Activated naive CD8-positive, alpha-beta T cell treated with anti-CD3 and anti-CD28 coated beads, Interleukin-2, amount 10 ng/mL, durations not matched to agents 7 days and 5 days (primary cell): ENCODE data around the gene RPUSD4. TPM values are rescaled to one million over a fixed set of nuclear protein-coding genes. Genes with fewer than 3 reads are reported as not detected.

Source experiments
- ATAC-seq: fragments of 150-1000 bp; cut with Tn5 transposase; one replicate; pipeline ENCODE4 v1.10.0; 2021; ENCODE audit warnings: low read depth, moderate library complexity
- POLR2A ChIA-PET: fragments of 350-600 bp; sonication (Branson Sonifier 250); formaldehyde crosslinking; loops from one replicate; lab custom pipeline; 2021; ENCODE audit warnings: antibody characterized with exemption; lab: Charles Lee
- DNase-seq: peaks from one replicate; pipeline ENCODE4 v3.0.0; 2021
- H3K27ac Mint-ChIP-seq: one replicate; pipeline ENCODE4 v1.8.0; 2022; ENCODE audit warnings: mild to moderate bottlenecking, mixed read lengths
- H3K27me3 Mint-ChIP-seq: one replicate; pipeline ENCODE4 v1.8.0; 2022; ENCODE audit warnings: mild to moderate bottlenecking, moderate library complexity, mixed read lengths
- H3K36me3 Mint-ChIP-seq: one replicate; pipeline ENCODE4 v1.8.0; 2021; ENCODE audit warnings: mild to moderate bottlenecking, mixed read lengths
- H3K4me1 Mint-ChIP-seq: one replicate; pipeline ENCODE4 v1.8.0; 2021; ENCODE audit warnings: mixed read lengths
- H3K4me3 Mint-ChIP-seq: one replicate; pipeline ENCODE4 v1.8.0; 2022; ENCODE audit warnings: mild to moderate bottlenecking, moderate library complexity, mixed read lengths
- H3K9me3 Mint-ChIP-seq: one replicate; pipeline ENCODE4 v1.8.0; 2021; ENCODE audit warnings: mixed read lengths
- total RNA-seq, 2 experiments: library from RNA; stranded (reverse); gene quantifications; one replicate each; pipeline ENCODE4 v1.2.3, GENCODE V29; 2021

The RPUSD4 gene
- total RNA-seq, 2 experiments from 2014 or later = 31.6 to 33.8 TPM

GRCh38 chr11:126154691-126155090 lies 56.8 kb downstream of the RPUSD4 start:
- DNase-seq (no peak), ATAC-seq (no peak)
- Mint-ChIP-seq H3K9me3 (peaks cover 2% of the 10 kb centered on the region), H3K4me3 (no peak overlapping the region), H3K27ac (no peak overlapping the region), H3K36me3 (peaks cover 2% of the 10 kb centered on the region), H3K4me1 (peaks cover 4% of the 10 kb centered on the region), H3K27me3 (peaks cover 15% of the 10 kb centered on the region)
- POLR2A ChIA-PET = interaction anchor here (0.6 kb wide), 1 partner anchor 28 kb away, joined by 4 read pairs; no protein-coding TSS in a partner anchor

GRCh38 chr11:126153972-126154371 lies 57.5 kb downstream of the RPUSD4 start:
- Mint-ChIP-seq H3K36me3 (peaks cover 2% of the 10 kb centered on the region), H3K4me3 (no peak overlapping the region), H3K4me1 (peaks cover 6% of the 10 kb centered on the region), H3K9me3 (peaks cover 2% of the 10 kb centered on the region), H3K27ac (no peak overlapping the region), H3K27me3 (peaks cover 15% of the 10 kb centered on the region)
- POLR2A ChIA-PET = no interaction called here
- DNase-seq = no peak
- ATAC-seq = no peak

GRCh38 chr11:126153006-126153405 lies 58.4 kb downstream of the RPUSD4 start:
- H3K9me3 Mint-ChIP-seq = peaks cover 2% of the 10 kb centered on the region
- no peak for DNase-seq
- no peak overlapping the region for H3K4me3 Mint-ChIP-seq
- H3K27ac Mint-ChIP-seq = no peak overlapping the region
- H3K4me1 Mint-ChIP-seq = peaks cover 6% of the 10 kb centered on the region
- H3K27me3 Mint-ChIP-seq = peaks cover 18% of the 10 kb centered on the region
- peaks cover 2% of the 10 kb centered on the region for H3K36me3 Mint-ChIP-seq
- no peak for ATAC-seq
- POLR2A ChIA-PET = no interaction called here

GRCh38 chr11:126152586-126152985 lies 58.9 kb downstream of the RPUSD4 start:
- ATAC-seq (no peak), DNase-seq (no peak)
- peaks cover 2% of the 10 kb centered on the region for H3K9me3 Mint-ChIP-seq
- peaks cover 7% of the 10 kb centered on the region for H3K4me1 Mint-ChIP-seq
- peaks cover 2% of the 10 kb centered on the region for H3K36me3 Mint-ChIP-seq
- H3K4me3 Mint-ChIP-seq = no peak overlapping the region
- H3K27me3 Mint-ChIP-seq = peaks cover 18% of the 10 kb centered on the region
- no peak overlapping the region for H3K27ac Mint-ChIP-seq
- POLR2A ChIA-PET = no interaction called here

GRCh38 chr11:126152152-126152551 lies 59.3 kb downstream of the RPUSD4 start:
- no peak for ATAC-seq
- peaks cover 2% of the 10 kb centered on the region for H3K36me3 Mint-ChIP-seq
- peaks cover 8% of the 10 kb centered on the region for H3K4me1 Mint-ChIP-seq
- peaks cover 15% of the 10 kb centered on the region for H3K27me3 Mint-ChIP-seq
- POLR2A ChIA-PET = no interaction called here
- peaks cover 2% of the 10 kb centered on the region for H3K9me3 Mint-ChIP-seq
- no peak overlapping the region for H3K27ac Mint-ChIP-seq
- DNase-seq = no peak
- H3K4me3 Mint-ChIP-seq = no peak overlapping the region

Other genes with a start within 250 kb of the RPUSD4 start
- 1 to 10 TPM; 3.4 to 3.9 TPM for gene CDON, start 148.8 kb downstream of the RPUSD4 start, total RNA-seq
- gene FAM118B, start 132 bp upstream of the RPUSD4 start, total RNA-seq = 10 to 100 TPM; 10.1 to 12.2 TPM
- gene SRPRA, start 57.2 kb upstream of the RPUSD4 start, total RNA-seq = 100 to 1,000 TPM; 110 TPM
- gene FOXRED1, start 57.5 kb upstream of the RPUSD4 start, total RNA-seq = 10 to 100 TPM; 37.4 to 38.5 TPM
- 10 to 100 TPM; 15.6 to 18.8 TPM for gene TIRAP, start 71.4 kb upstream of the RPUSD4 start, total RNA-seq
- 10 to 100 TPM; 27.4 to 29.1 TPM for gene DCPS, start 92.4 kb upstream of the RPUSD4 start, total RNA-seq
- 1 to 10 TPM; 6.3 to 8.5 TPM for gene ST3GAL4, start 144.0 kb upstream of the RPUSD4 start, total RNA-seq